GM12878 (cell line): Measurements from ENCODE around the gene SBF2. TPM values are rescaled to one million over a fixed set of nuclear protein-coding genes. Genes with fewer than 3 reads are reported as not detected.

ENCODE experiments used
- ASH2L ChIP-seq: fragments of 300-600, 200-600 bp; sonication (generic); IDR thresholded peaks from 2 replicates; pipeline ENCODE4 v1.6.1; 2017; ENCODE audit warnings: low read depth, mild to moderate bottlenecking, borderline replicate concordance
- CHD4 ChIP-seq: fragments of 200-600 bp; sonication (generic); IDR thresholded peaks from 2 replicates; pipeline ENCODE4 v1.6.1; 2016; ENCODE audit warnings: mild to moderate bottlenecking
- CREB1 ChIP-seq: IDR thresholded peaks from 2 replicates; pipeline ENCODE4 v1.6.1; 2012; ENCODE audit warnings: low read depth, mild to moderate bottlenecking, inconsistent platforms
- EGR1 ChIP-seq, 2 experiments: IDR thresholded peaks; 1 replicate in 1 of 2; 2 replicates in 1 of 2; pipeline ENCODE4 v1.6.1; 2011 to 2012; ENCODE audit warnings: low read depth in 2 of 2, low read length in 2 of 2, borderline replicate concordance in 1 of 2, mild to moderate bottlenecking in 1 of 2, moderate library complexity in 1 of 2
- FOXM1 ChIP-seq: IDR thresholded peaks from 2 replicates; pipeline ENCODE4 v1.6.1; 2012; ENCODE audit warnings: low read depth, mild to moderate bottlenecking, inconsistent platforms, low read length, moderate library complexity
- HDAC2 ChIP-seq: fragments of 200-600 bp; sonication (generic); IDR thresholded peaks from 2 replicates; pipeline ENCODE4 v1.6.1; 2017
- MTA3 ChIP-seq: IDR thresholded peaks from 2 replicates; pipeline ENCODE4 v1.6.1; 2012; ENCODE audit warnings: low read length, inconsistent platforms, borderline replicate concordance
- NFXL1 ChIP-seq: fragments of 450-650 bp; IDR thresholded peaks from 2 replicates; pipeline ENCODE4 v1.6.1; 2017; ENCODE audit warnings: antibody characterized with exemption, mild to moderate bottlenecking, borderline replicate concordance
- NR2C1 ChIP-seq: fragments of 450-650 bp; IDR thresholded peaks from 2 replicates; pipeline ENCODE4 v1.6.1; 2017; ENCODE audit warnings: antibody characterized with exemption, mild to moderate bottlenecking, moderate library complexity
- POLR2A ChIP-seq: IDR thresholded peaks from 2 replicates; pipeline ENCODE4 v1.6.1; 2011; ENCODE audit warnings: low read depth, mild to moderate bottlenecking, low read length
- RAD21 ChIP-seq: IDR thresholded peaks from 2 replicates; pipeline ENCODE4 v1.6.1; 2011; ENCODE audit warnings: mild to moderate bottlenecking, low read depth, low read length, moderate library complexity; ENCODE audit not compliant: insufficient read depth
- RB1 ChIP-seq: fragments of 450-650 bp; formaldehyde crosslinking; IDR thresholded peaks from 2 replicates; pipeline ENCODE4 v1.6.1; 2017; ENCODE audit warnings: mild to moderate bottlenecking, borderline replicate concordance
- SIX5 ChIP-seq: IDR thresholded peaks from 2 replicates; pipeline ENCODE4 v1.6.1; 2011; ENCODE audit warnings: mild to moderate bottlenecking, low read depth, low read length, moderate library complexity; ENCODE audit not compliant: severe bottlenecking
- SMARCA5 ChIP-seq: fragments of 450-650 bp; IDR thresholded peaks from 2 replicates; pipeline ENCODE4 v1.6.1; 2017; ENCODE audit warnings: mild to moderate bottlenecking
- ZBED1 ChIP-seq: IDR thresholded peaks from 2 replicates; pipeline ENCODE4 v1.6.1; 2016; ENCODE audit warnings: borderline replicate concordance
- ZZZ3 ChIP-seq: IDR thresholded peaks from 2 replicates; pipeline ENCODE4 v1.6.1; 2011; ENCODE audit warnings: low read depth; ENCODE audit not compliant: control insufficient read depth, insufficient read length
- polyA plus RNA-seq, 11 experiments: library from polyadenylated mRNA; depleted of rRNA in 4 of 11; unstranded in 6 of 11; stranded (reverse) in 5 of 11; fragments of >200 nt; fragmentation: Nextera tagmentation in 4 of 11; fragmentation: Illumina TruSeq in 1 of 11; extraction: Ambion mirVana in 4 of 11; extraction: Trizol in 1 of 11; gene quantifications; 1 replicate in 1 of 11; 2 replicates in 10 of 11; pipeline versions ENCODE4 v1.2.1 to v1.2.3, GENCODE V29; 2011 to 2016; ENCODE audit warnings: inconsistent platforms in 2 of 11, missing spikeins in 2 of 11, low read depth in 1 of 11
- total RNA-seq, 4 experiments: library from RNA; depleted of rRNA in 3 of 4; stranded (reverse); fragments of >200 nt in 3 of 4; fragmentation: Illumina TruSeq in 1 of 4; extraction: Trizol in 1 of 4; gene quantifications; 2 replicates each; pipeline versions ENCODE4 v1.2.1 to v1.2.3, GENCODE V29; 2013 to 2021
- TF ChIP-seq, protein P1 (sequence below): fragments of 450-650 bp; IDR thresholded peaks from 2 replicates; pipeline ENCODE4 v1.6.1; 2018; ENCODE audit warnings: mild to moderate bottlenecking, low read depth, moderate library complexity; ENCODE audit not compliant: partially characterized antibody
- TF ChIP-seq, protein P2 (sequence below): IDR thresholded peaks from 2 replicates; pipeline ENCODE4 v1.6.1; 2011; ENCODE audit warnings: borderline replicate concordance, low read depth, mild to moderate bottlenecking, moderate library complexity, low read length; ENCODE audit not compliant: insufficient read depth, poor library complexity, severe bottlenecking
- TF ChIP-seq, protein P3 (sequence below): fragments of 450-650 bp; IDR thresholded peaks from 2 replicates; pipeline ENCODE4 v1.6.1; 2017; ENCODE audit warnings: mild to moderate bottlenecking, moderate library complexity
- TF ChIP-seq, protein P4 (sequence below), 3 experiments: IDR thresholded peaks in 2 of 3; conservative IDR thresholded peaks in 1 of 3; 2 replicates each; pipeline ENCODE4 v1.5.1; 2011; ENCODE audit warnings: low read depth in 3 of 3, low read length in 3 of 3, mild to moderate bottlenecking in 3 of 3, control low read depth in 2 of 3, moderate library complexity in 2 of 3, inconsistent platforms in 1 of 3, mixed read lengths in 1 of 3; ENCODE audit not compliant: control insufficient read depth in 2 of 3, insufficient read depth in 1 of 3; ENCODE audit errors: extremely low read depth in 1 of 3

Gene SBF2
- total and polyA plus RNA-seq, 10 of the 15 experiments (the other 5 are each of a cell fraction or from before 2014, with no cell fraction given), result 0.24 to 2.3 (median 1.1) TPM

DNA sequence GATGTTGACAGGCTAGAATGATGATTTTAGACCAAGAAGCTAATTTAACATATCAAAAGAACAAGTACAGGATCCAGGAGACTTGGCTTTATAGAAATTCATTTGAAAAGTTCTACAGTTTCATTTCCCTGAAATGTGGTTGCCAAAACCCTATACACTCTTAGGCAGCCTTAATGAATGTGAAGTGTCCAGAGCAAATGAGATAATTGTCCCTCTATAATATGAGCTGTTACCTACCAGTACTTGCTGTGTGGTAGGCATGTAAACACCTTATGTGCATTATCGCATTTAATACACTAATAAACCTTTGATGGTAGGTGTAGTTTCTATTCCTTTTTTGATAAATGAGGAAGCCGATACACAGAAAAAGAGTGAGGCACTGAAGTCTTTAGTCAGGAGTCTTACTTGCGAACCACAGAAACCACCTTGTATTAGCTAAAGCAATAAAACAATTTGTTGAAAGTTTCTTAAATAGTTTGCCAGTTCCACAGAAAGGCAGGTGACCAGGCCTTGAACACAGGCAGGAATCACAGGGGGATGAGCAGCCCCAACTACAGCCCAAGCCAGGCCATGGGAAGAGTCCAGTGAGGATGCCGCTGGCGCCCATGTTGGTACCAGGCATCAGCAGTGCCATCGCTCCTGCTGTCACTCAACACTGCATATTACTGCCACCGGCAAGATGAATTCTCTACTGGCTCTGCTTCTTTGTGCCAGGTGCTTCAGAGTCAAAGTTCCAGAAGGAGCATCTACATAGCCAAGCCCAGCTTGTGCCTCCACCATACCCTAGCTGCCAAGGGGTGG, 548.4 kb downstream of the SBF2 start (continued):
- TF ChIP-seq, protein P1, sequence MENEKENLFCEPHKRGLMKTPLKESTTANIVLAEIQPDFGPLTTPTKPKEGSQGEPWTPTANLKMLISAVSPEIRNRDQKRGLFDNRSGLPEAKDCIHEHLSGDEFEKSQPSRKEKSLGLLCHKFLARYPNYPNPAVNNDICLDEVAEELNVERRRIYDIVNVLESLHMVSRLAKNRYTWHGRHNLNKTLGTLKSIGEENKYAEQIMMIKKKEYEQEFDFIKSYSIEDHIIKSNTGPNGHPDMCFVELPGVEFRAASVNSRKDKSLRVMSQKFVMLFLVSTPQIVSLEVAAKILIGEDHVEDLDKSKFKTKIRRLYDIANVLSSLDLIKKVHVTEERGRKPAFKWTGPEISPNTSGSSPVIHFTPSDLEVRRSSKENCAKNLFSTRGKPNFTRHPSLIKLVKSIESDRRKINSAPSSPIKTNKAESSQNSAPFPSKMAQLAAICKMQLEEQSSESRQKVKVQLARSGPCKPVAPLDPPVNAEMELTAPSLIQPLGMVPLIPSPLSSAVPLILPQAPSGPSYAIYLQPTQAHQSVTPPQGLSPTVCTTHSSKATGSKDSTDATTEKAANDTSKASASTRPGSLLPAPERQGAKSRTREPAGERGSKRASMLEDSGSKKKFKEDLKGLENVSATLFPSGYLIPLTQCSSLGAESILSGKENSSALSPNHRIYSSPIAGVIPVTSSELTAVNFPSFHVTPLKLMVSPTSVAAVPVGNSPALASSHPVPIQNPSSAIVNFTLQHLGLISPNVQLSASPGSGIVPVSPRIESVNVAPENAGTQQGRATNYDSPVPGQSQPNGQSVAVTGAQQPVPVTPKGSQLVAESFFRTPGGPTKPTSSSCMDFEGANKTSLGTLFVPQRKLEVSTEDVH, result no peak
- TF ChIP-seq POLR2A, result no peak
- TF ChIP-seq, protein P2, sequence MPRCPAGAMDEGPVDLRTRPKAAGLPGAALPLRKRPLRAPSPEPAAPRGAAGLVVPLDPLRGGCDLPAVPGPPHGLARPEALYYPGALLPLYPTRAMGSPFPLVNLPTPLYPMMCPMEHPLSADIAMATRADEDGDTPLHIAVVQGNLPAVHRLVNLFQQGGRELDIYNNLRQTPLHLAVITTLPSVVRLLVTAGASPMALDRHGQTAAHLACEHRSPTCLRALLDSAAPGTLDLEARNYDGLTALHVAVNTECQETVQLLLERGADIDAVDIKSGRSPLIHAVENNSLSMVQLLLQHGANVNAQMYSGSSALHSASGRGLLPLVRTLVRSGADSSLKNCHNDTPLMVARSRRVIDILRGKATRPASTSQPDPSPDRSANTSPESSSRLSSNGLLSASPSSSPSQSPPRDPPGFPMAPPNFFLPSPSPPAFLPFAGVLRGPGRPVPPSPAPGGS, result no peak
- TF ChIP-seq EGR1 (IDR thresholded peaks at IDR 0.05; ENCODE audit: borderline replicate concordance in 1 of 2, low read depth in 2 of 2, low read length in 2 of 2), result no peak
- TF ChIP-seq SIX5, result no peak
- TF ChIP-seq, protein P3, sequence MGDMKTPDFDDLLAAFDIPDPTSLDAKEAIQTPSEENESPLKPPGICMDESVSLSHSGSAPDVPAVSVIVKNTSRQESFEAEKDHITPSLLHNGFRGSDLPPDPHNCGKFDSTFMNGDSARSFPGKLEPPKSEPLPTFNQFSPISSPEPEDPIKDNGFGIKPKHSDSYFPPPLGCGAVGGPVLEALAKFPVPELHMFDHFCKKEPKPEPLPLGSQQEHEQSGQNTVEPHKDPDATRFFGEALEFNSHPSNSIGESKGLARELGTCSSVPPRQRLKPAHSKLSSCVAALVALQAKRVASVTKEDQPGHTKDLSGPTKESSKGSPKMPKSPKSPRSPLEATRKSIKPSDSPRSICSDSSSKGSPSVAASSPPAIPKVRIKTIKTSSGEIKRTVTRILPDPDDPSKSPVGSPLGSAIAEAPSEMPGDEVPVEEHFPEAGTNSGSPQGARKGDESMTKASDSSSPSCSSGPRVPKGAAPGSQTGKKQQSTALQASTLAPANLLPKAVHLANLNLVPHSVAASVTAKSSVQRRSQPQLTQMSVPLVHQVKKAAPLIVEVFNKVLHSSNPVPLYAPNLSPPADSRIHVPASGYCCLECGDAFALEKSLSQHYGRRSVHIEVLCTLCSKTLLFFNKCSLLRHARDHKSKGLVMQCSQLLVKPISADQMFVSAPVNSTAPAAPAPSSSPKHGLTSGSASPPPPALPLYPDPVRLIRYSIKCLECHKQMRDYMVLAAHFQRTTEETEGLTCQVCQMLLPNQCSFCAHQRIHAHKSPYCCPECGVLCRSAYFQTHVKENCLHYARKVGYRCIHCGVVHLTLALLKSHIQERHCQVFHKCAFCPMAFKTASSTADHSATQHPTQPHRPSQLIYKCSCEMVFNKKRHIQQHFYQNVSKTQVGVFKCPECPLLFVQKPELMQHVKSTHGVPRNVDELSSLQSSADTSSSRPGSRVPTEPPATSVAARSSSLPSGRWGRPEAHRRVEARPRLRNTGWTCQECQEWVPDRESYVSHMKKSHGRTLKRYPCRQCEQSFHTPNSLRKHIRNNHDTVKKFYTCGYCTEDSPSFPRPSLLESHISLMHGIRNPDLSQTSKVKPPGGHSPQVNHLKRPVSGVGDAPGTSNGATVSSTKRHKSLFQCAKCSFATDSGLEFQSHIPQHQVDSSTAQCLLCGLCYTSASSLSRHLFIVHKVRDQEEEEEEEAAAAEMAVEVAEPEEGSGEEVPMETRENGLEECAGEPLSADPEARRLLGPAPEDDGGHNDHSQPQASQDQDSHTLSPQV, result no peak; the same call in 1 of the 2 replicates
- TF ChIP-seq FOXM1, result peak; percentile 60; the same call in 1 of the 2 replicates
- no peak for TF ChIP-seq NR2C1
- TF ChIP-seq RB1, result no peak
- TF ChIP-seq ASH2L, result no peak
- no peak for TF ChIP-seq ZBED1
- TF ChIP-seq CHD4, result no peak
- no peak for TF ChIP-seq NFXL1
- TF ChIP-seq MTA3, result 0 out of 2 replicates have a peak, but pooled peaks have one; percentile 30
- no peak for TF ChIP-seq RAD21
- TF ChIP-seq, protein P4, sequence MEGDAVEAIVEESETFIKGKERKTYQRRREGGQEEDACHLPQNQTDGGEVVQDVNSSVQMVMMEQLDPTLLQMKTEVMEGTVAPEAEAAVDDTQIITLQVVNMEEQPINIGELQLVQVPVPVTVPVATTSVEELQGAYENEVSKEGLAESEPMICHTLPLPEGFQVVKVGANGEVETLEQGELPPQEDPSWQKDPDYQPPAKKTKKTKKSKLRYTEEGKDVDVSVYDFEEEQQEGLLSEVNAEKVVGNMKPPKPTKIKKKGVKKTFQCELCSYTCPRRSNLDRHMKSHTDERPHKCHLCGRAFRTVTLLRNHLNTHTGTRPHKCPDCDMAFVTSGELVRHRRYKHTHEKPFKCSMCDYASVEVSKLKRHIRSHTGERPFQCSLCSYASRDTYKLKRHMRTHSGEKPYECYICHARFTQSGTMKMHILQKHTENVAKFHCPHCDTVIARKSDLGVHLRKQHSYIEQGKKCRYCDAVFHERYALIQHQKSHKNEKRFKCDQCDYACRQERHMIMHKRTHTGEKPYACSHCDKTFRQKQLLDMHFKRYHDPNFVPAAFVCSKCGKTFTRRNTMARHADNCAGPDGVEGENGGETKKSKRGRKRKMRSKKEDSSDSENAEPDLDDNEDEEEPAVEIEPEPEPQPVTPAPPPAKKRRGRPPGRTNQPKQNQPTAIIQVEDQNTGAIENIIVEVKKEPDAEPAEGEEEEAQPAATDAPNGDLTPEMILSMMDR (IDR thresholded peaks at IDR 0.05 in 2 of 3, conservative IDR thresholded peaks at IDR 0.05 in 1 of 3; ENCODE audit: control insufficient read depth in 2 of 3, extremely low read depth in 1 of 3, insufficient read depth in 1 of 3, low read depth in 3 of 3, low read length in 3 of 3), result no peak
- no peak for TF ChIP-seq HDAC2
- TF ChIP-seq CREB1, result no peak
- 0 out of 2 replicates have a peak, but pooled peaks have one; percentile 30 for TF ChIP-seq SMARCA5
- TF ChIP-seq ZZZ3, result no peak
